Activated CD8-positive, alpha-beta T cell treated with anti-CD3 and anti-CD28 coated beads for 36 hours (primary cell): ENCODE data around the gene MCAM. TPM values are rescaled to one million over a fixed set of nuclear protein-coding genes. Genes with fewer than 3 reads are reported as not detected.
A peak's percentile ranks its signal among the peaks of the same experiment; 100 is the strongest.

Experiments
- ATAC-seq: fragments of 200-7000 bp; cut with Tn5 transposase; one replicate; pipeline ENCODE4 v1.10.0; 2021; ENCODE audit warnings: mild to moderate bottlenecking, moderate library complexity
- CTCF ChIA-PET: fragments of 350-600 bp; sonication (Branson Sonifier 250); formaldehyde crosslinking; loops from one replicate; lab custom pipeline; 2021; ENCODE audit warnings: antibody characterized with exemption; lab: Charles Lee
- POLR2A ChIA-PET: fragments of 350-600 bp; sonication (Branson Sonifier 250); formaldehyde crosslinking; loops from one replicate; lab custom pipeline; 2021; ENCODE audit warnings: antibody characterized with exemption; lab: Charles Lee
- DNase-seq: peaks from one replicate; pipeline ENCODE4 v3.0.0-alpha.2; 2020
- H3K27ac Mint-ChIP-seq: one replicate; pipeline ENCODE4 v1.8.0; 2021; ENCODE audit warnings: mild to moderate bottlenecking, mixed read lengths
- H3K27me3 Mint-ChIP-seq: one replicate; pipeline ENCODE4 v1.8.0; 2021; ENCODE audit warnings: mixed read lengths
- H3K36me3 Mint-ChIP-seq: one replicate; pipeline ENCODE4 v1.8.0; 2021; ENCODE audit warnings: low read depth, mixed read lengths
- H3K4me1 Mint-ChIP-seq: one replicate; pipeline ENCODE4 v1.8.0; 2021; ENCODE audit warnings: low read depth, mixed read lengths
- H3K4me3 Mint-ChIP-seq: one replicate; pipeline ENCODE4 v1.8.0; 2021; ENCODE audit warnings: mild to moderate bottlenecking, moderate library complexity, mixed read lengths
- H3K9me3 Mint-ChIP-seq: one replicate; pipeline ENCODE4 v1.8.0; 2021; ENCODE audit warnings: mixed read lengths
- CTCF ChIP-seq: fragments of 200-600 bp; IDR thresholded peaks from one replicate; pipeline ENCODE4 v1.8.0; 2022; ENCODE audit warnings: antibody characterized with exemption, mild to moderate bottlenecking
- intact Hi-C: fragments of 100-400 bp; cut with micrococcal nuclease; formaldehyde crosslinking; loops from one replicate; pipeline ENCODE4 v1.10.0; 2022
- total RNA-seq, 2 experiments: library from RNA; stranded (reverse); gene quantifications; one replicate each; pipeline ENCODE4 v1.2.3, GENCODE V29; 2021

The MCAM gene
- total RNA-seq, 2 experiments from 2014 or later, result 8.0 to 8.3 TPM

DNA sequence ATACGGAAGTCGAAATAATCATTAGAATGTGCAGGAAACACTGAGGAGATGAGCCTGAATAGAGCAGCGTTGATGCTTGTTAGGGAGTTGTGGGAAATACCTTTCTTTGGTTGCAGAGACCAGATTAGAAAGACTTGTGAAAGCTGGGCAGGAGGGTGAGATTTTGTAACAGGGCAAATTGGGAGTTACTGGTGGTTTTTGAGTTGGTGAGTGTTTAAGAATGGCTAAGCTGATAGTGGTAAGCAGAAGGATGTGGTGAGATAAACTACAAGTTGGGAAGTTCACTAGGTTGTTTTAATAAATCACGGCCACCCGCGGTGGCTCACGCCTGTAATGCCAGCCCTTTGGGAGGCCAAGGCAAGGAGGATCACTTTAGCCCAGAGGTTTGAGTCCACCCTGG is 34.4 kb downstream of the MCAM start:
- DNase-seq (no peak), ATAC-seq (no peak)
- Mint-ChIP-seq H3K4me1 (peaks cover 19% of the 10 kb centered on the region), H3K36me3 (peaks cover 23% of the 10 kb centered on the region), H3K27ac (no peak overlapping the region), H3K9me3 (no peaks in the 10 kb centered on the region), H3K4me3 (no peak overlapping the region), H3K27me3 (no peaks in the 10 kb centered on the region)
- POLR2A ChIA-PET, result interaction anchor here (0.6 to 4.3 kb wide), 2 partner anchors 15 to 50 kb away, joined by 3 to 15 read pairs; no protein-coding TSS in a partner anchor
- intact Hi-C loops, result no loop called here
- no peak for TF ChIP-seq CTCF
- CTCF ChIA-PET, result interaction anchor here (1.0 to 5.0 kb wide), 13 partner anchors 10 to 85 kb away, joined by 3 to 53 read pairs (median 4); partner anchors contain the start of gene CBL

GRCh38 chr11:119277660-119278059 is 39.3 kb downstream of the MCAM start:
- no peak overlapping the region for H3K4me3 Mint-ChIP-seq
- CTCF ChIA-PET, result interaction anchor here (0.9 to 4.2 kb wide), 6 partner anchors 10 to 109 kb away, joined by 3 to 15 read pairs (median 4); partner anchors contain the start of genes CBL and NLRX1
- H3K36me3 Mint-ChIP-seq, result peaks cover 23% of the 10 kb centered on the region
- H3K9me3 Mint-ChIP-seq, result no peaks in the 10 kb centered on the region
- POLR2A ChIA-PET, result interaction anchor here (0.6 to 0.7 kb wide), 2 partner anchors 11 to 71 kb away, joined by 3 read pairs; partner anchors contain the start of gene CBL
- TF ChIP-seq CTCF, result no peak
- DNase-seq (no peak), ATAC-seq (no peak)
- H3K27ac Mint-ChIP-seq, result no peak overlapping the region
- peaks cover 11% of the 10 kb centered on the region for H3K4me1 Mint-ChIP-seq
- intact Hi-C loops, result no loop called here
- H3K27me3 Mint-ChIP-seq, result no peaks in the 10 kb centered on the region

GRCh38 chr11:119273721-119274120 is 43.2 kb downstream of the MCAM start:
- Mint-ChIP-seq H3K27ac (no peak overlapping the region), H3K36me3 (peaks cover 26% of the 10 kb centered on the region), H3K9me3 (no peaks in the 10 kb centered on the region), H3K4me1 (peaks cover 12% of the 10 kb centered on the region), H3K4me3 (no peak overlapping the region), H3K27me3 (no peaks in the 10 kb centered on the region)
- CTCF ChIA-PET, result interaction anchor here (0.8 to 4.6 kb wide), 3 partner anchors 10 to 68 kb away, joined by 3 to 22 read pairs (median 12); partner anchors contain the start of gene CBL
- intact Hi-C loops, result no loop called here
- no peak for TF ChIP-seq CTCF
- ATAC-seq (no peak), DNase-seq (no peak)
- POLR2A ChIA-PET, result interaction anchor here (2.2 kb wide), 1 partner anchor 10 kb away, joined by 8 read pairs; no protein-coding TSS in a partner anchor

- H3K4me1 Mint-ChIP-seq, result peaks cover 38% of the 10 kb centered on the region
- DNase-seq (no peak), ATAC-seq (no peak)
- H3K36me3 Mint-ChIP-seq, result peaks cover 5% of the 10 kb centered on the region
- H3K4me3 Mint-ChIP-seq, result no peak overlapping the region
- no peaks in the 10 kb centered on the region for H3K27me3 Mint-ChIP-seq
- peak overlapping the region; percentile 91 for H3K27ac Mint-ChIP-seq
- no peaks in the 10 kb centered on the region for H3K9me3 Mint-ChIP-seq
- POLR2A ChIA-PET, result interaction anchor here (1.0 to 2.9 kb wide), 5 partner anchors 9 to 248 kb away, joined by 3 to 15 read pairs (median 3); partner anchors contain the start of gene TRAPPC4
- no peak for TF ChIP-seq CTCF
- CTCF ChIA-PET, result interaction anchor here (0.7 to 2.1 kb wide), 11 partner anchors 9 to 89 kb away, joined by 3 to 7 read pairs (median 4); partner anchors contain the start of genes CBL and MCAM
- intact Hi-C loops, result no loop called here
These were observed 49.3 kb downstream of the MCAM start for GRCh38 chr11:119267645-119268044.
